Heart right ventricle (tissue), 16 donors: ENCODE measurements around the gene ZNF410. TPM values are rescaled to one million over a fixed set of nuclear protein-coding genes. Genes with fewer than 3 reads are reported as not detected.
"Not testable (repeated sequence)": the region's sequence is repeated elsewhere in the genome, so short reads cannot be mapped to it uniquely, and the experiment has no call there.

Experiments
- ATAC-seq, 8 donors: fragments of 200-7000 bp; cut with Tn5 transposase; one replicate each; pipeline ENCODE4 v1.9.1; 2020; ENCODE audit warnings: mild to moderate bottlenecking in 8 of 8, moderate library complexity in 8 of 8, moderate number of reproducible peaks in 1 of 8
- DNase-seq, 2 donors: peaks; one replicate each; pipeline ENCODE4 v3.0.0-alpha.2; 2020
- H3K27ac ChIP-seq, 10 donors: fragments of 200-600 bp; sonication (generic) in 2 of 10; one replicate each; pipeline versions ENCODE4 v1.5.0 to v1.8.0; 2020 to 2022; ENCODE audit warnings: mild to moderate bottlenecking in 3 of 10
- H3K27me3 ChIP-seq, 7 donors: fragments of 200-600 bp; one replicate each; pipeline ENCODE4 v1.8.0; 2021 to 2022; ENCODE audit warnings: mild to moderate bottlenecking in 2 of 7
- H3K36me3 ChIP-seq, 9 donors: fragments of 200-600 bp; sonication (generic) in 1 of 9; one replicate each; pipeline versions ENCODE4 v1.5.0 to v1.8.0; 2020 to 2022; ENCODE audit warnings: mild to moderate bottlenecking in 2 of 9
- H3K4me1 ChIP-seq, 9 donors: fragments of 200-600 bp; sonication (generic) in 1 of 9; one replicate each; pipeline versions ENCODE4 v1.5.0 to v1.8.0; 2020 to 2022; ENCODE audit warnings: mild to moderate bottlenecking in 4 of 9
- H3K4me3 ChIP-seq, 10 donors: fragments of 200-600 bp; sonication (generic) in 2 of 10; one replicate each; pipeline versions ENCODE4 v1.5.0 to v1.8.0; 2020 to 2022; ENCODE audit warnings: mild to moderate bottlenecking in 7 of 10, moderate library complexity in 2 of 10
- H3K9me3 ChIP-seq, 11 donors: fragments of 200-600 bp in 10 of 11; sonication (generic) in 2 of 11; one replicate each; pipeline versions ENCODE4 v1.5.0 to v1.8.0; 2013 to 2022; ENCODE audit warnings: mild to moderate bottlenecking in 2 of 11, control low read depth in 1 of 11, moderate library complexity in 1 of 11
- WGBS, 2 donors: extraction: QIAGEN DNeasy Blood & Tissue Kit; methylation state at CpG; one replicate each; pipeline ENCODE4 v1.1.7; 2013; ENCODE audit warnings: inconsistent platforms in 1 of 2; 5-methylcytosine and 5-hydroxymethylcytosine counted together
- intact Hi-C, 10 donors: fragments of 100-400 bp; cut with DNase I; formaldehyde crosslinking; loops; one replicate each; pipeline versions ENCODE4 v1.11.1 to v1.14.2; 2022
- polyA plus RNA-seq, 2 donors: library from polyadenylated mRNA; stranded (reverse); fragments of 200-250 nt; gene quantifications; one replicate each; pipeline ENCODE4 v1.2.3, GENCODE V29; 2013
- total RNA-seq, 10 donors: library from RNA; stranded (reverse); fragmentation: NEBNext Ultra II Directional in 3 of 10; extraction: Animal tissue kit (Norgen Biotek cat#: 25700) in 3 of 10; gene quantifications; one replicate each; pipeline versions ENCODE4 v1.2.1 to v1.2.4, GENCODE V29; 2021 to 2023
- TF ChIP-seq, protein P1 (sequence below), 9 donors: fragments of 200-600 bp; sonication (generic) in 2 of 9; IDR thresholded peaks; one replicate each; pipeline versions ENCODE4 v1.5.0 to v1.8.0; 2021 to 2022; ENCODE audit warnings: antibody characterized with exemption in 9 of 9, mild to moderate bottlenecking in 5 of 9, moderate library complexity in 1 of 9
- donor health status: Arrhythmogenic right ventricular cardiomyopathy.
- donor health status: ischemic (EF 13 %, LVEDD 7.1; RV severe dilation, severe dysfunction).
- donor health status: healthy with polysubstance abuse.
- donor health status: DM: no; HTN: yes; CAD: no.
- donor health status: DM: no; HTN: no; CAD: no.
- donor health status: ischemic (EF 25% LVEDD 6.9; RV normal size, moderate dysfunction).
- donor health status: ischemic (EF 25% LVEDD 5.7; RV mildly dilated, moderate dysfunction).
- donor health status: healthy.
- donor health status: DM: yes; HTN: yes; CAD: no.
- donor health status: Ischemic cardiomyopathy.
- donor health status: ischemic (EF 35%, LVEDD 5.7; RV mildly dilated, moderate dysfunction).
- donor health status: nonischemic (EF 11% LVEDD 7.7; RV severe dilation, severe dysfunction).
- donor health status: DM: yes; HTN: yes; CAD: no.
- donor health status: PGD.
- donor health status: ischemic (EF 29% LVEDD 5.4; RV normal size, mild dysfunction).
- donor health status: nonischemic (EF 23%, LVEDD 6.1; RV moderate dilation, normal function).

The ZNF410 gene
- total and polyA plus RNA-seq, 12 donors: 15.3 to 24.6 (median 19.1) TPM

GRCh38 chr14:73865534-73866113 is 21.0 kb upstream of the ZNF410 start:
- no peak for ATAC-seq
- intact Hi-C loops: no loop called here
- Histone ChIP-seq H3K27me3 (no peaks in the 10 kb centered on the region), H3K9me3 (no peaks in the 10 kb centered on the region), H3K4me1 (no peaks in the 10 kb centered on the region), H3K27ac (no peak overlapping the region), H3K4me3 (no peak overlapping the region), H3K36me3 (peaks cover 0 to 75% (median 22%) of the 10 kb centered on the region in 9 donors)
- no peak for DNase-seq
- WGBS, 2 donors: 92 to 93% methylated on average over 8 of the region's 8 CpGs
- TF ChIP-seq, protein P1, sequence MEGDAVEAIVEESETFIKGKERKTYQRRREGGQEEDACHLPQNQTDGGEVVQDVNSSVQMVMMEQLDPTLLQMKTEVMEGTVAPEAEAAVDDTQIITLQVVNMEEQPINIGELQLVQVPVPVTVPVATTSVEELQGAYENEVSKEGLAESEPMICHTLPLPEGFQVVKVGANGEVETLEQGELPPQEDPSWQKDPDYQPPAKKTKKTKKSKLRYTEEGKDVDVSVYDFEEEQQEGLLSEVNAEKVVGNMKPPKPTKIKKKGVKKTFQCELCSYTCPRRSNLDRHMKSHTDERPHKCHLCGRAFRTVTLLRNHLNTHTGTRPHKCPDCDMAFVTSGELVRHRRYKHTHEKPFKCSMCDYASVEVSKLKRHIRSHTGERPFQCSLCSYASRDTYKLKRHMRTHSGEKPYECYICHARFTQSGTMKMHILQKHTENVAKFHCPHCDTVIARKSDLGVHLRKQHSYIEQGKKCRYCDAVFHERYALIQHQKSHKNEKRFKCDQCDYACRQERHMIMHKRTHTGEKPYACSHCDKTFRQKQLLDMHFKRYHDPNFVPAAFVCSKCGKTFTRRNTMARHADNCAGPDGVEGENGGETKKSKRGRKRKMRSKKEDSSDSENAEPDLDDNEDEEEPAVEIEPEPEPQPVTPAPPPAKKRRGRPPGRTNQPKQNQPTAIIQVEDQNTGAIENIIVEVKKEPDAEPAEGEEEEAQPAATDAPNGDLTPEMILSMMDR (IDR thresholded peaks at IDR 0.05): no peak

- WGBS, 2 donors: 89 to 91% methylated on average over 11 of the region's 11 CpGs
- peaks cover 0 to 70% (median 0%) of the 10 kb centered on the region in 9 donors for H3K36me3 ChIP-seq
- ATAC-seq, H3K4me3 ChIP-seq, H3K4me1 ChIP-seq, H3K27ac ChIP-seq, H3K9me3 ChIP-seq, H3K27me3 ChIP-seq, DNase-seq, intact Hi-C loops: not testable (repeated sequence)
These were observed 16.9 kb upstream of the ZNF410 start for GRCh38 chr14:73869754-73870153.

DNA sequence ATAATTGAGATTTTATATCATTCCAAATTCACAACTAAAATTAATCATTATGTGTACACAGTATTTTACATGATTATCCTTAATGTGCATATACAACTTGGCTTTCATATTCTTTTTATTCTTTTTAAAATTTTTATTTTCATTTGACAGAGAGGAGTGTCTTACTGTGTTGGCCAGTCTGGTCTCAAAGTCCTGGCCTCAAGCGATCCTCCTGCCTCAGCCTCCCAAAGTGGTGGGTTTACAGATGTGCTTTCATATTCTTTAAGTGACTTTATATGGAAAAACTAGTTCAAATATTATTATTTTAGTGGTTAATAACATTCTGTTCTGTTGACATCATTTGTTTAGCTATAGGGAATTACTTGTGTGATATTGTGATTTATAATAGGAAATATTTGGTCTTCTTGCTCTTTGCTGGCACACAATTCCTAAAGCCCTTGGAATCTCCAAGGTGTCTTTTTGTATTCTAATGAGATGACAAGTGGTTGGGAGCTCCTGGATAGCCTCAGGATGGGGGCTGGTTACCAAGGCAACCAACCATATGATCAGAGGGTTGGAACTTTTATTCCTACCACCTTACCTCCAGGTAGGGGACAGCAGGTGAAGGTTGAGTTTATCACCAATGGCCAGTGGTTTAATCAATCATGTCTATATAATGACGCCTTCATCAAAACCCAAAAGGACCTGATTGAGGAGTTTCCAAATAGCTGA is 16.0 kb upstream of the ZNF410 start:
- no peak overlapping the region for H3K4me3 ChIP-seq
- no peak for ATAC-seq
- H3K36me3 ChIP-seq: peaks cover 0 to 70% (median 0%) of the 10 kb centered on the region in 9 donors
- intact Hi-C loops: no loop called here
- H3K4me1 ChIP-seq: no peaks in the 10 kb centered on the region
- no peak overlapping the region for H3K27ac ChIP-seq
- H3K27me3 ChIP-seq: no peaks in the 10 kb centered on the region
- WGBS, 2 donors: 96 to 100% methylated on average over 2 of the region's 2 CpGs
- H3K9me3 ChIP-seq: no peaks in the 10 kb centered on the region
- no peak for DNase-seq
- TF ChIP-seq, protein P1 (IDR thresholded peaks at IDR 0.05): no peak

GRCh38 chr14:73873660-73874059 is 13.0 kb upstream of the ZNF410 start:
- H3K27ac ChIP-seq: no peak overlapping the region
- intact Hi-C loops: no loop called here
- no peak overlapping the region for H3K4me3 ChIP-seq
- no peaks in the 10 kb centered on the region for H3K4me1 ChIP-seq
- no peaks in the 10 kb centered on the region for H3K9me3 ChIP-seq
- TF ChIP-seq, protein P1 (IDR thresholded peaks at IDR 0.05): no peak
- 90 to 96% methylated on average over 3 of the region's 3 CpGs for WGBS, 2 donors
- no peak for ATAC-seq
- peaks cover 0 to 70% (median 3%) of the 10 kb centered on the region in 9 donors for H3K36me3 ChIP-seq
- no peak for DNase-seq
- no peaks in the 10 kb centered on the region for H3K27me3 ChIP-seq

DNA sequence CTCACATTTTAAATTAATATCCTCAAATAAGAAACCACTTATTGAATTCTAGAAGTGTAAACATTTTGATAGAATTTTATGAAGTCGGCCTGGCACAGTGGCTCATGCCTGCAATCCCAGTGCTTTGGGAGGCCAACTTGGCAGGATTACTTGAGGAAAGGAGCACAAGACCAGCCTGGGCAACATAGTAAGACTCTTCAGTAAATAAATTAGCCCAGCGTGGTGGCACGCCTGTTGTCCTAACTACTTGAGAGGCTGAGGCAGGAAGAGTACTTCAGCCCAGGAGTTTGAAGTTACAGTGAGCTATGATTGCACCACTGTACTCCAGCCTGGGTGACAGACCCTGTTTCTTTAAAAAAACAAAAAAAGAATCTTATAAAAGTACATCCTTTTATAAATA is 8.9 kb upstream of the ZNF410 start:
- Histone ChIP-seq H3K4me3 (no peak overlapping the region), H3K4me1 (no peaks in the 10 kb centered on the region), H3K9me3 (no peaks in the 10 kb centered on the region), H3K27me3 (no peaks in the 10 kb centered on the region), H3K27ac (no peak overlapping the region), H3K36me3 (peaks cover 0 to 80% (median 6%) of the 10 kb centered on the region in 9 donors)
- DNase-seq (no peak), ATAC-seq (no peak)
- TF ChIP-seq, protein P1 (IDR thresholded peaks at IDR 0.05): no peak
- 93 to 95% methylated on average over 3 of the region's 3 CpGs for WGBS, 2 donors
- intact Hi-C loops: no loop called here
